Panc1 (cell line): Measurements from ENCODE around the gene JAZF1. TPM values are rescaled to one million over a fixed set of nuclear protein-coding genes. Genes with fewer than 3 reads are reported as not detected.

Experiments used
- ATAC-seq: fragments of 200-7000 bp; cut with Tn5 transposase; 2 replicates; pipeline ENCODE4 v1.9.1; 2020; ENCODE audit warnings: mild to moderate bottlenecking, moderate library complexity
- BruUV-seq: library from RNA; stranded (reverse); fragments of 400-500 nt; replicated peaks from 2 replicates; lab custom pipeline; 2021; lab: Mats Ljungman, UMichigan
- CTCF ChIA-PET: fragments of 300-600 bp; sonication (Branson Sonifier 250); formaldehyde crosslinking; loops from one replicate; lab custom pipeline; 2022; ENCODE audit warnings: antibody characterized with exemption; lab: Charles Lee
- POLR2A ChIA-PET: fragments of 300-600 bp; sonication (Branson Sonifier 250); formaldehyde crosslinking; loops from one replicate; lab custom pipeline; 2022; ENCODE audit warnings: antibody characterized with exemption; lab: Charles Lee
- DNase-seq: peaks from one replicate; pipeline ENCODE4 v3.0.0-alpha.2; 2010; ENCODE audit warnings: low read depth, low spot score
- H3K27ac ChIP-seq: 2 replicates; pipeline ENCODE4 v1.5.1; 2011; ENCODE audit warnings: mild to moderate bottlenecking, low read length, inconsistent platforms
- H3K27me3 ChIP-seq: fragments of 200-500 bp; sonication (Bioruptor generic); 2 replicates; pipeline ENCODE4 v1.6.0; 2014; ENCODE audit warnings: low read length, inconsistent platforms; ENCODE audit not compliant: control insufficient read depth, insufficient read depth
- H3K36me3 ChIP-seq: fragments of 200-500 bp; sonication (Bioruptor generic); 2 replicates; pipeline ENCODE4 v1.5.1; 2014; ENCODE audit warnings: inconsistent platforms, mild to moderate bottlenecking, low read length, moderate library complexity; ENCODE audit not compliant: control insufficient read depth, insufficient read depth
- H3K4me1 ChIP-seq: 2 replicates; pipeline ENCODE4 v1.5.1; 2011; ENCODE audit warnings: inconsistent platforms, mild to moderate bottlenecking, low read length, moderate library complexity; ENCODE audit not compliant: control insufficient read depth, insufficient read depth
- H3K4me3 ChIP-seq, 2 experiments: 2 replicates each; pipeline ENCODE4 v1.5.1; 2011 to 2012; ENCODE audit warnings: low read depth in 2 of 2, low read length in 2 of 2, mild to moderate bottlenecking in 2 of 2, inconsistent platforms in 1 of 2, moderate library complexity in 1 of 2
- H3K9me3 ChIP-seq: fragments of 200-500 bp; sonication (Bioruptor generic); 2 replicates; pipeline ENCODE4 v1.5.1; 2014; ENCODE audit warnings: low read depth, mild to moderate bottlenecking, inconsistent platforms, low read length, moderate library complexity; ENCODE audit not compliant: control insufficient read depth, insufficient read depth
- CTCF ChIP-seq: fragments of 450-650 bp; IDR thresholded peaks from 2 replicates; pipeline ENCODE4 v1.5.1; 2017; ENCODE audit warnings: mild to moderate bottlenecking
- POLR2AphosphoS5 ChIP-seq: IDR thresholded peaks from 2 replicates; pipeline ENCODE4 v1.6.1; 2012; ENCODE audit warnings: mild to moderate bottlenecking, low read depth, low read length, moderate library complexity
- REST ChIP-seq, 2 experiments: IDR thresholded peaks; 2 replicates each; pipeline ENCODE4 v1.6.1; 2011 to 2012; ENCODE audit warnings: low read depth in 2 of 2, control low read depth in 1 of 2, low read length in 1 of 2, mild to moderate bottlenecking in 1 of 2, moderate library complexity in 1 of 2; ENCODE audit not compliant: insufficient read depth in 1 of 2
- SIN3A ChIP-seq: IDR thresholded peaks from 2 replicates; pipeline ENCODE4 v1.6.1; 2012; ENCODE audit warnings: low read depth, mild to moderate bottlenecking, low read length, moderate library complexity, borderline replicate concordance; ENCODE audit not compliant: insufficient read depth
- TCF7L2 ChIP-seq: IDR thresholded peaks from 2 replicates; pipeline ENCODE4 v1.6.1; 2011; ENCODE audit warnings: mild to moderate bottlenecking, low read depth, low read length, inconsistent platforms
- in situ Hi-C: cut with HindIII; loops from 2 replicates; pipeline ENCODE4 v1.10.0; 2016; ENCODE audit warnings: low sequenced_read_pairs, low pct_unique_long_range_greater_than_20kb
- intact Hi-C: fragments of 100-400 bp; cut with micrococcal nuclease; formaldehyde crosslinking; loops from one replicate; pipeline ENCODE4 v1.10.0; 2022; ENCODE audit not compliant: unreplicated experiment
- total RNA-seq: library from RNA; stranded (reverse); gene quantifications from one replicate; pipeline ENCODE4 v1.2.1, GENCODE V29; 2021; ENCODE audit not compliant: unreplicated experiment

JAZF1 gene
- total RNA-seq, 1 experiment from 2014 or later = 8.8 TPM

GRCh38 chr7:28060371-28060950 is 120.1 kb downstream of the JAZF1 start:
- in situ Hi-C loops = no loop called here
- TF ChIP-seq SIN3A = no peak
- no peak for TF ChIP-seq POLR2AphosphoS5
- TF ChIP-seq REST (IDR thresholded peaks at IDR 0.05; ENCODE audit: insufficient read depth in 1 of 2, low read depth in 2 of 2, low read length in 1 of 2) = no peak
- no peak for TF ChIP-seq CTCF
- no peak for TF ChIP-seq TCF7L2

GRCh38 chr7:28055161-28055544 is 125.4 kb downstream of the JAZF1 start:
- no peaks in the 10 kb centered on the region for H3K27me3 ChIP-seq
- POLR2A ChIA-PET = no interaction called here
- TF ChIP-seq POLR2AphosphoS5 (no peak), CTCF (no peak)
- ATAC-seq = peak; percentile 87
- H3K36me3 ChIP-seq = no peaks in the 10 kb centered on the region
- in situ Hi-C loops (no loop called here), intact Hi-C loops (no loop called here)
- DNase-seq = no peak
- CTCF ChIA-PET = interaction anchor here (1.2 kb wide), 1 partner anchor 35 kb away, joined by 4 read pairs; no protein-coding TSS in a partner anchor
- peak overlapping the region; percentile 76 for H3K27ac ChIP-seq
- H3K4me3 ChIP-seq = no peak overlapping the region
- BruUV-seq = no TSS peak
- peaks cover 34% of the 10 kb centered on the region for H3K4me1 ChIP-seq
- H3K9me3 ChIP-seq = peaks cover 13% of the 10 kb centered on the region; the same call in 1 of the 2 replicates

More at GRCh38 chr7:28060371-28060950, 120.1 kb downstream of the JAZF1 start:
- Histone ChIP-seq H3K27me3 (no peaks in the 10 kb centered on the region), H3K27ac (peak overlapping the region; percentile 79), H3K4me1 (peaks cover 51% of the 10 kb centered on the region), H3K9me3 (peaks cover 13% of the 10 kb centered on the region; the same call in 1 of the 2 replicates), H3K36me3 (no peaks in the 10 kb centered on the region), H3K4me3 (no peak overlapping the region)
- intact Hi-C loops = no loop called here
- no peak for ATAC-seq
- POLR2A ChIA-PET = no interaction called here
- BruUV-seq = no TSS peak
- CTCF ChIA-PET = interaction anchor here (2.2 kb wide), 1 partner anchor 16 kb away, joined by 21 read pairs; no protein-coding TSS in a partner anchor
- DNase-seq = no peak
